HCT116 (cell line): ENCODE data around the gene RNASE9. TPM values are rescaled to one million over a fixed set of nuclear protein-coding genes. Genes with fewer than 3 reads are reported as not detected.

Source experiments
- ATAC-seq: fragments of 200-7000 bp; cut with Tn5 transposase; 2 replicates; pipeline ENCODE4 v1.9.1; 2020; ENCODE audit warnings: mild to moderate bottlenecking, moderate library complexity
- BruUV-seq: library from RNA; stranded (reverse); fragments of 400-500 nt; replicated peaks from 2 replicates; lab custom pipeline; 2021; lab: Mats Ljungman, UMichigan
- CTCF ChIA-PET: fragments of 300-600 bp; sonication (Branson Sonifier 250); formaldehyde crosslinking; loops from one replicate; lab custom pipeline; 2021; ENCODE audit warnings: antibody characterized with exemption; lab: Charles Lee
- POLR2A ChIA-PET: fragments of 300-600, 350-600 bp; sonication (Branson Sonifier 250); formaldehyde crosslinking; loops from one replicate; lab custom pipeline; 2021; ENCODE audit warnings: antibody characterized with exemption; lab: Charles Lee
- RAD21 ChIA-PET, 2 experiments: fragments of 300-600 bp; sonication (Branson Sonifier 250); formaldehyde crosslinking; loops; one replicate each; lab custom pipeline; 2023; ENCODE audit warnings: low total read pairs in 2 of 2; ENCODE audit not compliant: uncharacterized antibody in 2 of 2, unreplicated experiment in 2 of 2, low non-redundant PET in 1 of 2; lab: Charles Lee
- DNase-seq: peaks from one replicate; pipeline ENCODE4 v3.0.0-alpha.2; 2010; ENCODE audit warnings: low read depth, low spot score
- H2AFZ ChIP-seq: fragments of 200-600 bp; shearing (Covaris generic), sonication (generic); 2 replicates; pipeline ENCODE4 v1.6.1; 2017; ENCODE audit warnings: low read depth, mixed run types, mixed read lengths, antibody characterized with exemption, low read length; ENCODE audit not compliant: poor library complexity, severe bottlenecking
- H3K27ac ChIP-seq: 2 replicates; pipeline ENCODE4 v1.5.1; 2012; ENCODE audit warnings: low read depth, low read length
- H3K27me3 ChIP-seq: fragments of 200-600 bp; sonication (generic); 2 replicates; pipeline ENCODE4 v1.6.1; 2016; ENCODE audit warnings: mixed run types, low read length, mixed read lengths; ENCODE audit not compliant: insufficient read depth
- H3K36me3 ChIP-seq, 2 experiments: fragments of 200-500 bp in 1 of 2; fragments of 200-600 bp in 1 of 2; sonication (Bioruptor generic) in 1 of 2; sonication (generic) in 1 of 2; 2 replicates each; pipeline versions ENCODE4 v1.5.1 to v1.6.1; 2014 to 2016; ENCODE audit warnings: low read length in 2 of 2, inconsistent platforms in 1 of 2, mixed read lengths in 1 of 2, mixed run types in 1 of 2; ENCODE audit not compliant: insufficient read depth in 2 of 2, control insufficient read depth in 1 of 2
- H3K4me1 ChIP-seq, 2 experiments: fragments of 200-600 bp in 1 of 2; sonication (generic) in 1 of 2; 2 replicates each; pipeline versions ENCODE4 v1.5.1 to v1.6.1; 2012 to 2017; ENCODE audit warnings: low read length in 2 of 2, inconsistent platforms in 1 of 2, mild to moderate bottlenecking in 1 of 2, mixed read lengths in 1 of 2, mixed run types in 1 of 2, moderate library complexity in 1 of 2; ENCODE audit not compliant: insufficient read depth in 2 of 2, control insufficient read depth in 1 of 2
- H3K4me2 ChIP-seq: fragments of 200-600 bp; sonication (generic); 2 replicates; pipeline ENCODE4 v1.6.1; 2017; ENCODE audit warnings: mixed run types, low read length, mixed read lengths
- H3K4me3 ChIP-seq, 2 experiments: fragments of 200-600 bp in 1 of 2; sonication (generic) in 1 of 2; replicated peaks in 1 of 2; 2 replicates each; pipeline ENCODE4 v1.5.1; 2011 to 2016; ENCODE audit warnings: low read length in 2 of 2, control low read depth in 1 of 2, low read depth in 1 of 2, mild to moderate bottlenecking in 1 of 2, mixed read lengths in 1 of 2, mixed run types in 1 of 2
- H3K79me2 ChIP-seq: fragments of 200-600 bp; sonication (generic); 2 replicates; pipeline ENCODE4 v1.6.1; 2017; ENCODE audit warnings: mild to moderate bottlenecking, mixed run types, low read length, moderate library complexity, mixed read lengths; ENCODE audit not compliant: insufficient read depth
- H3K9ac ChIP-seq: fragments of 200-600 bp; sonication (generic); 2 replicates; pipeline ENCODE4 v1.6.1; 2016; ENCODE audit warnings: low read length, mixed read lengths
- H3K9me2 ChIP-seq: fragments of 200-600 bp; sonication (generic), shearing (Covaris generic); 2 replicates; pipeline ENCODE4 v1.6.1; 2017; ENCODE audit warnings: mixed run types, mild to moderate bottlenecking, moderate library complexity; ENCODE audit not compliant: insufficient read depth
- H3K9me3 ChIP-seq, 2 experiments: fragments of 200-500 bp in 1 of 2; fragments of 200-600 bp in 1 of 2; sonication (Bioruptor generic) in 1 of 2; sonication (generic) in 1 of 2; 2 replicates each; pipeline ENCODE4 v1.6.1; 2014 to 2017; ENCODE audit warnings: low read length in 2 of 2, mixed read lengths in 2 of 2, inconsistent platforms in 1 of 2, low read depth in 1 of 2, mild to moderate bottlenecking in 1 of 2, mixed run types in 1 of 2, moderate library complexity in 1 of 2; ENCODE audit not compliant: control insufficient read depth in 1 of 2, insufficient read depth in 1 of 2
- H4K20me1 ChIP-seq: fragments of 200-600 bp; sonication (generic), shearing (Covaris generic); 2 replicates; pipeline ENCODE4 v1.6.1; 2017; ENCODE audit warnings: mixed run types, mild to moderate bottlenecking, moderate library complexity; ENCODE audit not compliant: insufficient read depth
- CBX3 ChIP-seq: IDR thresholded peaks from 2 replicates; pipeline ENCODE4 v1.6.1; 2012; ENCODE audit warnings: low read depth
- EZH2 ChIP-seq: fragments of 200-600 bp; sonication (generic); IDR thresholded peaks from 2 replicates; pipeline ENCODE4 v1.6.1; 2017; ENCODE audit warnings: antibody characterized with exemption, mixed run types
- RAD21 ChIP-seq: IDR thresholded peaks from 2 replicates; pipeline ENCODE4 v1.6.1; 2012; ENCODE audit warnings: low read depth, mild to moderate bottlenecking
- intact Hi-C: fragments of 100-400 bp; cut with micrococcal nuclease; formaldehyde crosslinking; loops from 2 replicates; pipeline ENCODE4 v1.10.0; 2022
- total RNA-seq: library from RNA; stranded (reverse); gene quantifications from one replicate; pipeline ENCODE4 v1.2.1, GENCODE V29; 2021; ENCODE audit not compliant: unreplicated experiment
- TF ChIP-seq, protein P1 (sequence below), 3 experiments: fragments of 200-600 bp in 1 of 3; sonication (generic) in 1 of 3; IDR thresholded peaks in 2 of 3; conservative IDR thresholded peaks in 1 of 3; 2 replicates each; pipeline ENCODE4 v1.5.1; 2012 to 2017; ENCODE audit warnings: low read depth in 2 of 3, low read length in 2 of 3, antibody characterized with exemption in 1 of 3, borderline replicate concordance in 1 of 3, control low read depth in 1 of 3, mild to moderate bottlenecking in 1 of 3, mixed read lengths in 1 of 3, mixed run types in 1 of 3, moderate library complexity in 1 of 3; ENCODE audit not compliant: insufficient read depth in 1 of 3
- TF ChIP-seq, protein P2 (sequence below): IDR thresholded peaks from 2 replicates; pipeline ENCODE4 v1.6.1; 2012

The RNASE9 gene
- total RNA-seq, 1 experiment from 2014 or later, result not detected

GRCh38 chr14:20530771-20531571 is 29.9 kb downstream of the RNASE9 start:
- ChIA-PET RAD21 (interaction anchor here in 1 of 2 experiments (1.1 kb wide), 1 partner anchor 78 kb away, joined by 3 read pairs; no protein-coding TSS in a partner anchor), POLR2A (no interaction called here), CTCF (interaction anchor here (0.7 to 1.1 kb wide), 3 partner anchors 13 to 76 kb away, joined by 3 read pairs; no protein-coding TSS in a partner anchor)
- BruUV-seq, result no TSS peak
- TF ChIP-seq EZH2 (no peak), CBX3 (0 out of 2 replicates have a peak, but pooled peaks have one; percentile 28), RAD21 (peak; percentile 42; the same call in 1 of the 2 replicates)
- TF ChIP-seq, protein P1, sequence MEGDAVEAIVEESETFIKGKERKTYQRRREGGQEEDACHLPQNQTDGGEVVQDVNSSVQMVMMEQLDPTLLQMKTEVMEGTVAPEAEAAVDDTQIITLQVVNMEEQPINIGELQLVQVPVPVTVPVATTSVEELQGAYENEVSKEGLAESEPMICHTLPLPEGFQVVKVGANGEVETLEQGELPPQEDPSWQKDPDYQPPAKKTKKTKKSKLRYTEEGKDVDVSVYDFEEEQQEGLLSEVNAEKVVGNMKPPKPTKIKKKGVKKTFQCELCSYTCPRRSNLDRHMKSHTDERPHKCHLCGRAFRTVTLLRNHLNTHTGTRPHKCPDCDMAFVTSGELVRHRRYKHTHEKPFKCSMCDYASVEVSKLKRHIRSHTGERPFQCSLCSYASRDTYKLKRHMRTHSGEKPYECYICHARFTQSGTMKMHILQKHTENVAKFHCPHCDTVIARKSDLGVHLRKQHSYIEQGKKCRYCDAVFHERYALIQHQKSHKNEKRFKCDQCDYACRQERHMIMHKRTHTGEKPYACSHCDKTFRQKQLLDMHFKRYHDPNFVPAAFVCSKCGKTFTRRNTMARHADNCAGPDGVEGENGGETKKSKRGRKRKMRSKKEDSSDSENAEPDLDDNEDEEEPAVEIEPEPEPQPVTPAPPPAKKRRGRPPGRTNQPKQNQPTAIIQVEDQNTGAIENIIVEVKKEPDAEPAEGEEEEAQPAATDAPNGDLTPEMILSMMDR (IDR thresholded peaks at IDR 0.05 in 2 of 3, conservative IDR thresholded peaks at IDR 0.05 in 1 of 3; ENCODE audit: borderline replicate concordance in 1 of 3, insufficient read depth in 1 of 3, low read depth in 2 of 3, low read length in 2 of 3), result peak; percentile 44 to 85 (median 80); a peak in 5 of 6 replicates
- TF ChIP-seq, protein P2, sequence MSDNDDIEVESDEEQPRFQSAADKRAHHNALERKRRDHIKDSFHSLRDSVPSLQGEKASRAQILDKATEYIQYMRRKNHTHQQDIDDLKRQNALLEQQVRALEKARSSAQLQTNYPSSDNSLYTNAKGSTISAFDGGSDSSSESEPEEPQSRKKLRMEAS, result no peak
- Histone ChIP-seq H3K4me3 (no peak overlapping the region), H3K4me1 (peaks cover 0 to 10% of the 10 kb centered on the region in 2 experiments; a peak in 2 of 4 replicates), H3K27me3 (no peaks in the 10 kb centered on the region), H3K9ac (no peak overlapping the region), H3K27ac (no peak overlapping the region), H3K9me3 (no peaks in the 10 kb centered on the region), H3K79me2 (no peaks in the 10 kb centered on the region), H4K20me1 (no peaks in the 10 kb centered on the region), H2AFZ (peak overlapping the region; percentile 28), H3K36me3 (no peaks in the 10 kb centered on the region), H3K4me2 (peak overlapping the region; percentile 49), H3K9me2 (no peaks in the 10 kb centered on the region)
- intact Hi-C loops, result loop anchor here (1.0 to 10.0 kb wide), 3 partner anchors 54 to 160 kb away; partner anchors contain the start of gene RNASE11
- DNase-seq (peak; percentile 78), ATAC-seq (peak; percentile 97)
